Sigmoid colon (tissue), 4 donors: Measurements from ENCODE around the gene SLC46A2.

ENCODE experiments used
- POLR2A ChIP-seq, 2 donors: fragments of 450-650 bp; IDR thresholded peaks; one replicate each; pipeline ENCODE4 v1.6.1; 2016; ENCODE audit warnings: antibody characterized with exemption in 2 of 2, mild to moderate bottlenecking in 2 of 2, moderate library complexity in 2 of 2
- POLR2AphosphoS5 ChIP-seq, 4 donors: sonication (generic); formaldehyde crosslinking; IDR thresholded peaks; one replicate each; pipeline ENCODE4 v1.6.1; 2017; ENCODE audit warnings: antibody characterized with exemption in 4 of 4
- TF ChIP-seq, protein P1 (sequence below), 4 experiments: fragments of 450-650 bp in 3 of 4; fragments of 200-600 bp in 1 of 4; IDR thresholded peaks; one replicate each; pipeline ENCODE4 v1.5.1; 2016 to 2019; ENCODE audit warnings: antibody characterized with exemption in 4 of 4, mild to moderate bottlenecking in 3 of 4, moderate library complexity in 2 of 4

DNA sequence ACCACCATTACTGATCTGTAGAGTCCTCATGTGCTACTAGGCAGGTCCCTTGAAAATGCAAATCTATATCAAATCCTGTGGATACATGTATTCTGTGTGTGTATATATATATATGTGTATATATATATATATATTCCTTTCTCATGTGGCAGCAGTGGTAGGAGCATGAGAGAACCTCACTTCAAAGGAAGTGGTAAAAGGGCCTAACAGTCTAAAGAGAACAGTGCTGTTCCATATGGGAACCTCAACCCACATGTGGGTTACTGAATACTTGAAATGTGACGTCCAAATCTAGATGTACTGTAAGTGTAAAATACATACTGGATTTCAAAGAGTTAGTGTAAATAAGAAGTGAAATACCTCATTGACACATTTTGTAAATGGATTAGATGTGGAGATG is 5.4 kb downstream of the SLC46A2 start:
- TF ChIP-seq, protein P1, sequence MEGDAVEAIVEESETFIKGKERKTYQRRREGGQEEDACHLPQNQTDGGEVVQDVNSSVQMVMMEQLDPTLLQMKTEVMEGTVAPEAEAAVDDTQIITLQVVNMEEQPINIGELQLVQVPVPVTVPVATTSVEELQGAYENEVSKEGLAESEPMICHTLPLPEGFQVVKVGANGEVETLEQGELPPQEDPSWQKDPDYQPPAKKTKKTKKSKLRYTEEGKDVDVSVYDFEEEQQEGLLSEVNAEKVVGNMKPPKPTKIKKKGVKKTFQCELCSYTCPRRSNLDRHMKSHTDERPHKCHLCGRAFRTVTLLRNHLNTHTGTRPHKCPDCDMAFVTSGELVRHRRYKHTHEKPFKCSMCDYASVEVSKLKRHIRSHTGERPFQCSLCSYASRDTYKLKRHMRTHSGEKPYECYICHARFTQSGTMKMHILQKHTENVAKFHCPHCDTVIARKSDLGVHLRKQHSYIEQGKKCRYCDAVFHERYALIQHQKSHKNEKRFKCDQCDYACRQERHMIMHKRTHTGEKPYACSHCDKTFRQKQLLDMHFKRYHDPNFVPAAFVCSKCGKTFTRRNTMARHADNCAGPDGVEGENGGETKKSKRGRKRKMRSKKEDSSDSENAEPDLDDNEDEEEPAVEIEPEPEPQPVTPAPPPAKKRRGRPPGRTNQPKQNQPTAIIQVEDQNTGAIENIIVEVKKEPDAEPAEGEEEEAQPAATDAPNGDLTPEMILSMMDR (IDR thresholded peaks at IDR 0.05), result no peak
- TF ChIP-seq POLR2A (IDR thresholded peaks at IDR 0.05) (no peak), POLR2AphosphoS5 (IDR thresholded peaks at IDR 0.05) (no peak)
